EH (cell line): ENCODE data around the gene ZBTB7B.
A peak's percentile ranks its signal among the peaks of the same experiment; 100 is the strongest.

Experiments used
- DNase-seq: peaks from one replicate; pipeline ENCODE4 v3.0.0-alpha.2; 2015; ENCODE audit warnings: low read depth

Gene ZBTB7B

GRCh38 chr1:155002464-155003226 is at the start of gene ZBTB7B:
TSS of gene ZBTB7B (plus strand) at chr1:155002802. CDS start at chr1:155014661, 11,859 bp downstream.
- DNase-seq: peak; percentile 46

- DNase-seq: no peak
Observed at GRCh38 chr1:154953611-154954038, 49.0 kb upstream of the ZBTB7B start.

GRCh38 chr1:154954541-154954940 is 48.1 kb upstream of the ZBTB7B start:
- no peak for DNase-seq

GRCh38 chr1:154955039-154955717 is 47.4 kb upstream of the ZBTB7B start:
- peak; percentile 73 for DNase-seq

- peak; percentile 92 for DNase-seq
Observed at GRCh38 chr1:154955718-154956543, 46.7 kb upstream of the ZBTB7B start, which contains the start of gene PBXIP1. TSS of gene PBXIP1 (minus strand) at chr1:154956099. CDS start at chr1:154953721, 2,378 bp downstream.

- no peak for DNase-seq
Observed at GRCh38 chr1:154956544-154956941, 46.1 kb upstream of the ZBTB7B start.

GRCh38 chr1:154957091-154957657 is 45.4 kb upstream of the ZBTB7B start:
- no peak for DNase-seq

- no peak for DNase-seq
Observed at GRCh38 chr1:154958036-154958435, 44.6 kb upstream of the ZBTB7B start.

- no peak for DNase-seq
Observed at GRCh38 chr1:154958681-154959425, 43.7 kb upstream of the ZBTB7B start.

GRCh38 chr1:154959426-154959780 is 43.2 kb upstream of the ZBTB7B start:
- DNase-seq: no peak

GRCh38 chr1:154960446-154961136 is 42.0 kb upstream of the ZBTB7B start:
- no peak for DNase-seq

- DNase-seq: peak; percentile 78
Observed at GRCh38 chr1:154961207-154962155, 41.1 kb upstream of the ZBTB7B start, which contains the start of gene PYGO2. TSS of gene PYGO2 (minus strand) at chr1:154961782. CDS start at chr1:154961576, 206 bp downstream.

- DNase-seq: peak; percentile 39
Observed at GRCh38 chr1:154962156-154962749, 40.3 kb upstream of the ZBTB7B start.

- DNase-seq: no peak
Observed at GRCh38 chr1:154962795-154963330, 39.7 kb upstream of the ZBTB7B start.

GRCh38 chr1:154963643-154964042 is 39.0 kb upstream of the ZBTB7B start:
- no peak for DNase-seq

GRCh38 chr1:154964359-154964758 is 38.2 kb upstream of the ZBTB7B start:
- no peak for DNase-seq

- DNase-seq: no peak
Observed at GRCh38 chr1:154966111-154966510, 36.5 kb upstream of the ZBTB7B start.

GRCh38 chr1:154967331-154967950 is 35.2 kb upstream of the ZBTB7B start:
- no peak for DNase-seq
